NCI-H2196 (cell line): ENCODE results near the gene POP4.

Source experiments
- DNase-seq: peaks from one replicate; lab custom pipeline; 2025; ENCODE audit not compliant: unreplicated experiment; lab: John Stamatoyannopoulos, UW

POP4 gene

DNA sequence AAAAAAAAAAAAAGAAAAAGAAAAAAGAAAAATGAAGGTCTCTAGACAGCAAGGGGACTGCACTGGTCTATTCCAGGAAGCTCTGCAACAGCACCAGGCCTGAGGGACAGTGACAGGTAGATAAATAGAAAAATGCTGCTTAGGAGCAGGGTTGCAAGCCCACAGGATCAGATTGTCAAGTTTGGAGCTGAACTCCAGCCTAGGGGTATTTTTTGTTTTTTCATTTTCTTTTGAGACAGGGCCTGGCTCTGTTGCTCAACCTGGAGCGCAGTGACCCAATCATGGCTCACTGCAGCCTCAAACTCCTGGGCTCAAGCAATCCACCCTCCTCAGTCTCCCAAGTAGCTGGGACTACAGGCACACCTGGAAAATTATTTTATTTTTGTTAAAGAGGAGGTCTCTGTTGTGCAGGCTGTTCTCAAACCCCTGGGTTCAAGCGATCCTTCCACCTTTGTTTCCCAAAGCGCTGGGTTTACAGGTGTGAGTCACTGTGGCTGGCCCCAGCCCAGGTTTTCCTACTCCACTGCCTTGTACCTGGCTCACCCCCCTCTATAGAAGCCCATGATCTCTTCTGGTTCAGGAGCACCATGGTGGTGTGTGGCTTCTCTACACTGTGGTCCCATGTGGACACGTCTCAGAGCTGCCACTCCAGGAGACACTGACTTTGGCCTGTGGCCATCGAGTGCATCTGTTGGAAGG is 23.9 kb downstream of the POP4 start:
- DNase-seq: no peak

DNA sequence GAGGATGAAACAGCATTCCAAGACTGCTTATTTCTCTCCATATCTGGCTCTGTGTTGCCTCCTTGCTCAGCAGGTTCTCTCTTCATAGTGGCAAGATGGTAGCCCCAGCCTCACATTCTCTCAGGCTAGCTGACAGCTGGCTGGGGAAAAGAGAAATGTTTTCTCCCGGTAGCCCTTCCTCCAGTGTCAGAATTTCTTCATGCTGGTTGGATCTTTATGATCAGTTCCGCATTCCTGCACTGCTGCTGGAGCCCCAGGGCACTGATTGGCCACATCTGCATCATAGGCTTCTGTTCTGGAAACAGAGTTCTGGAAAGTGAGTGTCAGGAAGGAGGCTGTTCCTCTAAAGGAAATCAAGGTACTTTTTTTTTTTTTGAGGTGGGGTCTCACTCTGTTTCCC is 24.6 kb downstream of the POP4 start:
- no peak for DNase-seq

DNA sequence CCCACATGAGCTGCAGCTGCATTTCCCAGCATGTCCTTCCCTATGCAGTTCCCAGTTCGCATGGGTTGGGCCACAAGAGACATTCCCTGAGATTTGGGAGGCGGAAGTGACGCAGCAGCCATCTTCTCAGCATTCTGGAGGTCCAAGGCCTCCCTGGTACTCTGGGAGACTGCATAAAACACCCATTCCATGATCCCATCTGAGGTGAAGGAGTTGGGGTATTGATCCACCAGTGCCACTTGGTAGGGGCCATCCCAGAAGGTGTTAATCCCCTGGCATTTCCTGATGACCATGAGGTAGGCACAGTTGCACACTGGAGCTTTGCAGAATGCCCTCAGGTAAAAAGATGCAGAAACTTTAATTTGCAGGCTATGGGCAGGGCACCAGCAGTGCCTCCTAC is 25.4 kb downstream of the POP4 start:
- no peak for DNase-seq

DNA sequence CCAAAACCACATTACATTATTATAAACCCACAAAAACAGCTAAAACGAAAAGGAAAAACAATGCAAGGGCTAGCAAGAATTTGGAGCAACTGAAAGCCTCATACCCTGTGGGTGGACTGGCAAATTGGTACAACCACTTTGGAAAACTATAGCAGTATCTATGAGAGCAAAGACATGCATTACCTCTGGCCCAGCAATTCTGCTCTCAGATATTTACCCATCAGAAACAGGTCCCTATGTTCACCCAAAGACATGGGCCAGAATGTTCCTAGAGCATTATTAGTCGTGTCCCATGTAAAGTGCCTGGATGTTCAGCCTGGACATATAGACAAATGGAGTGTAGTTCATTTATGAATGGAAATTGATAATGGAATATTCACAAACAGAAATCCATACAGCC is 27.9 kb downstream of the POP4 start:
- no peak for DNase-seq

DNA sequence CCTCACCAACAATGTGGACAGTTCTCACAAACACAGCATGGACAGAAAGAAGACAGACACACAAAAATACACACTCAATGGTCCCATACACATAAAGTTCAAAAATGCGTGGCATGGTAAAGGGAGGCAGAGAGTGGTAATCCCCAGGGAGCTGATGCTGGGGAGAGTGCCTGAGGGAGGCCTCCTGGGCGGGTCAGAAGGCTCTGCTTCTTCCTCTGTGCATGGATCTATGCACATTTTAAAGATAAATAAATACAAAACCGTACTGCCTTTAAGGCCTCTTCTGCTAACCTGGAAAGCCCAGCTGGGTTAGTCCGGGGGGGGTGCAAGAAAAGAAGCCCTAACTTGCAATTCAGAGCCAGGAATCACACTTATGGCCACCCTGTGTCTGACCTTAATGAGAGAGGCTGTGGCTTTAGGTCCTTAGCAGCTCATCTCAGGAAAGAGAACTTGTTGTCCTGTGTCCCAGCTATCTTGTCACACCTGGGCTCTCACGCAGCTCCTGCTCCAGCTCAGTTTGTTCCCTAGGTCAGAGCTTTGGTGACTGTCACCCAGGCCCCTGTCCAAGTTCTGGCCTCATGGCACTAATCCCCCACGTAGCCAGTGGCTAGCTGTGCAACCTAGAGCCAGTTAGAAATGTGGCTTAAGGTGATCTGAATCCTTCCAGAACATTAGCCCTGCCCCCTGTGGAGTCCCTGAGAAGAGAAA is 28.5 kb downstream of the POP4 start:
- no peak for DNase-seq

DNA sequence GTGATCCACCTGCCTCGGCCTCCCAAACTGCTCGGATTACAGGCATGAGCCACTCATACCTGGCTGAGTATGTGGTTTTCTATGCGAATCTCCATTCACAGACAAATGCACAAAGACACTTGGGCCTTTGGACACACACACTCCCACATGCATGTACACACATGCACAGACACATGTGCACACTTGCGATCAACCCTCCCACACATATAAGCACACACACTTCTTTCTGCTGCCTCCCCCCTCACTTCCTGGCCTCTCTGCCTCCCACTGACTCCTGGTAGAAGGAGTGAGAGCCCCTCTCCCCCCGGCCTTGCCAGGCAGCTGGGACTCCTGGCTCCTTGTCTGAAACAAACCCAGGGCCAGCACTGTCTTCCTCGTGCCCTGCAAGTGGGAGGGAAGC is 29.9 kb downstream of the POP4 start:
- no peak for DNase-seq

DNA sequence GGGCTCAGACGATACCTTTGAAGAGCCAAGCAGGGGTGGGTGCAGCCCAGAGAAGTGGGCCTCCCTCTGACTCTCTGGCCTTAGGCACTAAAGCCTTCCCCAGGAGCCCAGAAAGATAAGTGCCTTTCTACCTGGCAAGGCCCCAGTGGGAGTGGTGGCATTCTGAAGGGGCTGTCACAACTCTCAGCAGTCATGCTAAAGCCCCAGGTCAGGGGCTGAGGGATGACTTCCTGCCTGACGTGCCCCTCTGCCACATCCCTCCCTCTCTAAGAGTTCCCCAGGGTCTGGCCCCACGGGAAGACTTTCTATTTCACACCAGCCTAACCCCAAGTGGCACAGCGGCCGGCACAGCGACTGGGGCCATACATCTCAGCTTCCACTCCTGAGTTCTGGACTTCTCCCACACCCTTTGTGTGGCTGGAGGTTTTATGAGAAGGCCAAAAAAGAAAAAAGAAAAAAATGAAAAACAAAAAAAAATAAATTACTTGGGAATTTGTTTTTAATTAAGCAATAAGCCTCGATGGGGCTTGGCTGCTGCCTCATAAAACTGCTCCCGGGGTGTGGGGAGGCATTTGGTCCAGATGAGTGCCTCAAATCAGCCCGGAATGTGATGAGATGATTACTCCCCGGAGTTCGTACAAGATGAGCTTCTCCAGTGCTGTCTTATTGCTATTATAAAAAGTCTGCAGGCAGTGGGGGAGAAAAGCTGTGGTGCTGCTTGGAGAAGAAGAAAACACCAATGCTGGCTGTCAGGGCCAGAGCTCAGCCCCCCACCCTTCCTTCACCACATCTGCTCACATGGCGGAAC is 30.7 kb downstream of the POP4 start:
- no peak for DNase-seq

DNA sequence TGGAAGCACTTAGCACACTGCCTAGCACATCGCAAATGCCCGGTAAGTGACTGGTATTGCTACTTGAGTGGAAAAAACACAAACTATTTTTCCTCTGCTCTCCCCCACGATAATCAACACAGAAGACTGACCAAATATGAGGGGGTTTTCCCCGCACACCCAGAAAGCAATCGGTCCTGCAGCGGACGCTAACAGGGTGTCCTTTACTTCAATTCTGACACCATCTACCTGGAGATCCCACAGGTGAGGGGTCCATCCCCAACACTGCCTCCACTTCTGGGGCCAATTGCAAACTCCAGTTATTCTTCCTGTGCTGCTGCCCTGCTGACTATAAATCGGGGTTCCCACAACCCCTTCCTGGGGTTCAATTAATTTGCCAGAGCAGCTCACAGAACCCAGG is 33.0 kb downstream of the POP4 start:
- no peak for DNase-seq

DNA sequence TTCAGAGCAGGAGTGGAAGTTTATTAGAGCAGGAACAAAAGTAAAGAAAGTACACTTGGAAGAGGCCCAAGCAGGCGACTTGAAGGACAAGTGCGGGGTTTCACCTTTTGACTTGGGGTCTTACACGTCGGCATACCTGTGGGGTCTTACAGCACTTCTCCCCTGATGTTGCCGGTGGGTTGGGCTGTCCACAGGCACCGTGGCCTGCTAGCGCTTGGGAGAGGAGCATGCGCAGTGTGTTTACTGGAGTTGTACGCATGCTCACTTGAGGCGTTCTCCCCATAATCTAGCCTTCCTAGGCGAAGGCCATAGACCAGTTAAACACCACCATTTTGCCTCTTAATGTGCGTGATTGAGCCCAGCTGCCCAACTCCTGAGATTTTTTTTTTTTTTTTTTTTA is 34.1 kb downstream of the POP4 start:
- no peak for DNase-seq

DNA sequence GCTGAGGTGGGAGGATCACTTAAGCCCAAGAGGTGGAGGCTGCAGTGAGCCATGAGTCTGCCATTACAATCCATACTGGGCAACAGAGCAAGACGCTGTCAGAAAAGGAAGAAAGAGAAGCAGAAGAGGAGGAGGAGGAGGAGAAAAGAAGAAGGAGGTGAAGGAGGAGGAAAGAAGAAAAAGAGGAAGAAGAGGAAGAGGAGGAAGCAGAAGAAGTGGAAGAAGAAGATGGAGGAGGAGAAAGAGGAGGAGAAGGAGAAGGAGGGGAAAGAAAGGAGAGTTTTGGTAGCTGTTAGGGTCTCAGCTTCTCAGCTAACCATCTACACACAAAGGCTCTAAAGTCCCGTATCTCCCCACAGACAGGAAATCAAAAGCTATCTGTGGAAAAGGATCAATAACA is 35.5 kb downstream of the POP4 start:
- no peak for DNase-seq

DNA sequence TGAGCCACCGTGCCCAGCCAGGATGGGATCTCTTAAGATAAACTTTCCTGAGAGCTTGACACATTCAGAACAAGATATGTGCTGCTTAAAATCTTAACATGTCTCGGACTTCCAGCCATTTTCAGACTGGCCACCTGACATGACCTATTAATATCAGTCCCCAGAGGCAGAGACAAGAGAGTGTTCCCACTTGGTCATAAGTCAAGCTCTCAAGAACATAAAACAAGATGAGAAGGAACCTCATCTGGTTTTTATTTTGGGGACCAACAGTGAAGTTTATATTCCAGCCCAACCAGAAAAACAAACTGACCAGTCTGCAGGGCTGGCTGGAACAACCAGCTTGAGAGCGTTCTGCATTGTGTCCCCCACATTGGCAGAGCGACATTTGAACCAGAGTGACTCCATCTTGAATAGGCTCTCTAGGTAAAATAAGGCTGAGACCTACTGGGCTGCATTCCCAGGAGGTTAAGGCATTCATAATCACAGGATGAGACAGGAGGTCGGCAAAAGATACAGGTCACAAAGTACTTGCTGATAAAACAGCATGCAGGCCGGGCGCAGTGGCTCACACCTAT is 37.4 kb downstream of the POP4 start:
- no peak for DNase-seq

DNA sequence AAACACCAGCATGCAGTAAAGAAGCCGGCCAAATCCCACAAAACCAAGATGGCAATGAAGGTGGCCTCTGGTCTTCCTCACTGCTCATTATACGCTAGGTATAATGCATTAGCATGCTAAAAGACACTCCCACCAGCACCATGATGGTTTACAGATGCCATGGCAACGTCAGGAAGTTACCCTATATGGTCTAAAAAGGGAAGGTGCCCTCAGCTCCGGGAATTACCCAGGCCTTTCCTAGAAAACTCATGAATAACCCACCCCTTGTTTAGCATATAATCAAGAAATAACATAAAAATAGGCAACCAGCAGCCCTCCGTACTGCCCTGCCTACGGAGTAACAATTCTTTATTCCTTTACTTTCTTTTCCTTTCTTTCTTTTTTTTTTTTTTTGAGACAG is 38.1 kb downstream of the POP4 start:
- no peak for DNase-seq

DNA sequence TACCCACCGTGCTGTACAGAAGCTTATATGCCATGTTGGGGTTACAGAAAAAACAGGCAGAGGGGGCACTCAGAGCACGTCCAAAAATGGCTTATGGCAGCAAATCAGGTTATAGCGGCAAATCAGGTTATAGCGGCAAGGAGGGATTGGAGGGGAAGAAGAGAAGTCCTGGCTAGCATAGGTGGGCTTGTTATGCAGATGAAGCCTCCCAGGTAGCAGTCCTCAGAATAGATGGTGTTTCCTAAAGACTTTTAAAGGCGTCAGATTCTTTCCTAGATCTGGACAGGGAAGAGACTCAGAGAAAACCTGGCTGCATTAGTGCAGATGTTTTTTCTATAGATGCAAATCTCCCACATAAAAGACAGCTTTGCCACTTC is 39.4 kb downstream of the POP4 start:
- DNase-seq: no peak

DNA sequence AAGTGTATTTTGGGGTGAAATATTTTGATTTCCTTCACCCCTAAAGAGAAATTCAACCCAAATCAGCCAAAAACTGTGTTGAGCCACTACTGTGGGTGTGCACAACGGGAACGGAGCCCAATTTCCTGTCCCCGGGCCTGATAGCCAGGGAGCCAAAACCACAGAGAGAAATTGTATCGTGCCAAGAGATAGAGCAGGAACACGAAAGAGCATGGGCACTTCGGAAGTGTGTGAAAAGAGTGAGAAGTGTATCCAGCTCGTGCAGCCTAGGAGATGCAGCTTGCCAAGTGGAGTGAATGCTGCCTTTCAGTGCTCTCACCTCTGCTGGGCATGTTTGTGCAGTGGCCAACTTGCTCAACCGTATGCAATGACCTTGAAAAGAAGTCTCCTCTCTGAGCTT is 39.8 kb downstream of the POP4 start:
- peak; percentile 31 for DNase-seq

DNA sequence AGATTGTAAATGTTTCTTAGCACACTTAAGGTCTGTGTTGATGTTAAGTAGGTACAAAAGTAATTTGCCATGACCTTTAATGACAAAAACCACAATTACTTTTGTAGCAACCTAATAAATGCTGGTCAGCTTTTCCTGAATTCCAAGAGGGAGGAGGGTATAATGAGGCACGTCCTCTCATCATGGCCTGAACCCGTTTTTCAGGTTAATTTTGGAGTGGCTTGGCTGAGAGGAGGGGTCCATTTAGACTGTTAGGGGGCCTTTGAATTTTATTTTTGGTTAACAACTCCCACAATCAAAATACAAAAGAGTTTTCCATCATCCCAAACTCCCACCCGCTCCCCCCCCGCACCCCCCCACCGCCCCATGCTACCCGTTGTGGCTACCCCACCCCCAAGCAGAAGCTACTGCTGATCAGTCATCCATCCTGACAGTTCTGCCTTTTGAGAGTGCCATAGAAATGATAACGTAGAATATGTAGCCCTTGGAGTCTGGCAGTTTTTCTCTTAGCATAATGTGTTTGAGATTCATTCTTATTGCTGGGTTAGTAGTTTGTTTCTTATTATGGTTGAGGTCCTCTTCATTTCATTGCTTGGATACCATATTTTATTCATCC is 44.8 kb downstream of the POP4 start:
- no peak for DNase-seq

DNA sequence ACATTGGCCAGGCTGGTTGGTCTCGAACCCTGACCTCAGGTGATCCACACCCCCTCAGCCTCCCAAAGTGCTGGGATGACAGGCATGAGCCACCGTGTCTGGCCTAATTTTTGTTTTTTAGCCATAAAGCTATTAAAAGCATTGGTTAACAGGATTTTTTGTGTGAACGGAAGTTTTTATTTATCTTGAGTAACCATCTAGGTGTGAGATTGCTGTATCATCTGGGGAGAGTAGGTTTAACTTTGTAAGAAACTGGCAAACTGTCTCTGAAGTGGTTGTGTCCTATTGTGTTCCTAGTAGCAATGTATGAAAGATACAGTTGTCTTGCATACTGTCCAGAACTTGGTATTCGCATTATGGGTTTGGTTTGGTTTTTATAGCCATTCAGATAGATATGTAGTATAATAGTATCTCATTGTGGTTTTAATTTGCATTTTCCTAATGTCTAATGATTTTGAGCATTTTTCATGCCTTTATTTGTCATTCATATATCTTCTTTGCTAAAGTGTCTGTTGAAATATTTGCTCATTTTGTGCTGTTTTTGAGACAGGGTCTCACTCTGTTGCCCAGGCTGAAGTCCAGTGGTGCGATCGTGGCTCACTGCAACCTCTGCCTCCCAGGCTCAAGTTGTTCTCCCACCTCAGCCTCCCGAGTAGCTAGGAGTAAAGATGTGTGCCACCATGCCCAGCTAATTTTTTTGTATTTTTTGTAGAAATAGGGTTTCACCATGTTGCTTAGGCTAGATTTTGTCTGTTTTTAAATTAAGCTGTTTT is 45.7 kb downstream of the POP4 start:
- no peak for DNase-seq

DNA sequence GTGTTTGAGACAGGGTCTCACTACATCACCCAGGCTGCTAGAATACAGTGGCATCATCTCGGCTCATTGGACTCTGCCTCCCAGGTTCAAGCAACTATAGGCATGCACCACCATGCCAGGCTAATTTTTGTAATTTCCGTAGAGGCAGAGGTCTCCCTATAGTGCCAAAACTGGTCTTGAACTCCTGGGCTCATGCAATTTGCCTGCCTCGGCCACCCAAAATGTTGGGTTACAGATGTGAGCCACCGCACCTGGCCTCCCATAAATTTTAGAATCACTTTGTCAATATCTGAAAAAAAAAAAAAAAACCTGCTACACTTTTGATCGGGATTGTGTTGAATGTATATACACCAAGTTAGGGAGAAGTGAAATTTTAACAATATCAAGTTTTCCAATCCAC is 47.3 kb downstream of the POP4 start:
- DNase-seq: no peak

DNA sequence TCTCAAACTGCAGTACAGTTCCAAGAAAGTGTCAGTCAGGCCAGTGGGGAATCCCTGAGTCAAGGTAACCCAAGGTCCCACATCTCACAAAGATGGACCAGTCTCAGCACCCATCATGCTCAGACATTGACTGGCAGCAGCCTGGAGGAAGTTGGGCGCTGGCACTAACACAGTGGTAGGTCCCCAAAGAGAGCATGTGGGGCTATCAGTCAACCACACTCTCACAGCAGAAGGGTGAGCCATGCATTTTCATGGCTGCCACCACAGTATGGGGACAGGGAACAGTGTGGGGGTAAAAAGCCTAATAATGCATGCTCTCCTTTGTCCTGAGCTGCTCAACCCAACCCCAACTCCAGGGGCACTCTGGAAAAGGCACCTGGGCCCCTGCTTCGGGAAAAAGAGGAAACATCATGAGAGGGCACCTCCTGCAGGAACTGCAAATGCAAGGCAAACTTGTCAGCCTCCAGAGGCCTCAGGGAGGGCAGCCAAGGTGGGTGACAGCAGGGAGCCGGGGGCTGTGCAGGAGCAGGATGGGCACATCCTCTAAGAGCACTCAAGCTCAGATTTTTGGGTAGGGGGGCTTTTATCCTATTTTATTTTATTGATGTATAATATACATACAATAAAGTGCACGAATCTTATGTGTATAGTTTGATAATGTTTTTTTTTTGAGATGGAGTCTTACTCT is 49.7 kb downstream of the POP4 start:
- no peak for DNase-seq

DNA sequence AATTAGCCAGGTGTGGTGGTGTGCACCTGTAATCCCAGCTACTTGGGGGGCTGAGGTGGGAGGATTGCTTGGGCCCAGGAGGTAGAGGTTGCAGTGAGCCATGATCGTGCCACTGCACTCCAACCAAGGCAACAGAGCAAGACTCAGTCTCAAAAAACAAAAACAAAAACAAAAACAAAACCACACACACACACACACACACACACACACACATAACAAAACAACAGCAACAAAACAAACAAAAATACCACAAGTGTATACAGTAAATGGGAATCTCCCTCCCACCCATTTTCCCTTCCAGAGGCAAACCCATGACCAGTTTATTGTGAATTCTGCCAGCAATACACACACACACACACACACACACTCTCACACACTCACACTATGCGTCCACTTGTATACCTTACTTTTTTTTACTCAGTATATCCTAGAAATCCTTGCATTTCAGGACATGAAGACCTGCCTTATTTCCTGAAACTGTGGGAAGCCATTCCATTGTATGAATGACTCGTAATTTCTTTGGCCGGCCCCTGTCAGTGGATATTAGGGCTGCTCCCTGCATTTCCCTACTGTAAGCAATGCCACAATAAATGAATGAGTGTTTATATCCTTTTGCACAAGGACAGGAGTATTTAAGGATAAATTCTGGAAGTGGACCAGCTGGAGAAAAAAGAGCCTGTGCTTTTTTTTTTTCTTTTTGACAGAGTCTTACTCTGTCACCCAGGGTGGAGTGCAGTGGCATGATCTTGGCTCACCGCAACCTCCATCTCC is 52.3 kb downstream of the POP4 start:
- DNase-seq: no peak
